Activated T-cell treated with anti-CD3 and anti-CD28 coated beads, Interleukin-2, amount 50 U/mL, for 24 hours (primary cell): ENCODE results near the gene CCDC32.
"Not testable (repeated sequence)": the region's sequence is repeated elsewhere in the genome, so short reads cannot be mapped to it uniquely, and the experiment has no call there.

Experiments used
- DNase-seq: peaks from one replicate; pipeline ENCODE4 v3.0.0-alpha.2; 2020
- H3K27ac Mint-ChIP-seq: 2 replicates; pipeline ENCODE4 v1.8.0; 2020; ENCODE audit warnings: mild to moderate bottlenecking, mixed read lengths
- H3K27me3 Mint-ChIP-seq: 2 replicates; pipeline ENCODE4 v1.8.0; 2020; ENCODE audit warnings: mixed read lengths
- H3K36me3 Mint-ChIP-seq: 2 replicates; pipeline ENCODE4 v1.8.0; 2020; ENCODE audit warnings: low read depth, mixed read lengths
- H3K4me1 Mint-ChIP-seq: 2 replicates; pipeline ENCODE4 v1.8.0; 2020; ENCODE audit warnings: low read depth, mixed read lengths
- H3K4me3 Mint-ChIP-seq: 2 replicates; pipeline ENCODE4 v1.8.0; 2020; ENCODE audit warnings: mild to moderate bottlenecking, moderate library complexity, mixed read lengths
- H3K9me3 Mint-ChIP-seq: 2 replicates; pipeline ENCODE4 v1.8.0; 2020; ENCODE audit warnings: mixed read lengths

CCDC32 gene

GRCh38 chr15:40584191-40584590 is 19.3 kb upstream of the CCDC32 start:
- Mint-ChIP-seq H3K9me3 (no peaks in the 10 kb centered on the region), H3K27ac (no peak overlapping the region), H3K4me1 (no peaks in the 10 kb centered on the region), H3K27me3 (peaks cover 7% of the 10 kb centered on the region), H3K36me3 (no peaks in the 10 kb centered on the region), H3K4me3 (no peak overlapping the region)
- DNase-seq = no peak

GRCh38 chr15:40582726-40583246 is 17.9 kb upstream of the CCDC32 start:
- Mint-ChIP-seq H3K36me3 (no peaks in the 10 kb centered on the region), H3K27ac (no peak overlapping the region), H3K4me3 (no peak overlapping the region), H3K9me3 (no peaks in the 10 kb centered on the region), H3K4me1 (peaks cover 2% of the 10 kb centered on the region), H3K27me3 (peaks cover 3% of the 10 kb centered on the region)
- DNase-seq = no peak

GRCh38 chr15:40581796-40582195 is 17.0 kb upstream of the CCDC32 start:
- DNase-seq, H3K9me3 Mint-ChIP-seq, H3K27ac Mint-ChIP-seq, H3K27me3 Mint-ChIP-seq, H3K36me3 Mint-ChIP-seq, H3K4me1 Mint-ChIP-seq, H3K4me3 Mint-ChIP-seq: not testable (repeated sequence)

GRCh38 chr15:40578892-40579291 is 14.1 kb upstream of the CCDC32 start:
- Mint-ChIP-seq H3K9me3 (no peaks in the 10 kb centered on the region), H3K4me3 (no peak overlapping the region), H3K4me1 (peaks cover 17% of the 10 kb centered on the region), H3K27me3 (no peaks in the 10 kb centered on the region), H3K27ac (no peak overlapping the region), H3K36me3 (peaks cover 24% of the 10 kb centered on the region)
- no peak for DNase-seq

GRCh38 chr15:40576914-40577313 is 12.1 kb upstream of the CCDC32 start:
- H3K27ac Mint-ChIP-seq, H3K4me3 Mint-ChIP-seq, DNase-seq, H3K27me3 Mint-ChIP-seq, H3K9me3 Mint-ChIP-seq: not testable (repeated sequence)
- H3K36me3 Mint-ChIP-seq = peaks cover 43% of the 10 kb centered on the region
- peaks cover 29% of the 10 kb centered on the region for H3K4me1 Mint-ChIP-seq

GRCh38 chr15:40575113-40575512 is 10.3 kb upstream of the CCDC32 start:
- Mint-ChIP-seq H3K4me3 (no peak overlapping the region), H3K27ac (peak overlapping the region; percentile 60), H3K27me3 (no peaks in the 10 kb centered on the region), H3K9me3 (no peaks in the 10 kb centered on the region), H3K4me1 (peaks cover 44% of the 10 kb centered on the region), H3K36me3 (peaks cover 60% of the 10 kb centered on the region)
- DNase-seq = no peak

GRCh38 chr15:40569129-40569953 is 4.5 kb upstream of the CCDC32 start, which contains the start of gene RPUSD2:
Gene RPUSD2 (plus strand): TSS chr15:40569299. CDS start chr15:40569338, 39 bp downstream.
- DNase-seq = peak; percentile 95
- peaks cover 55% of the 10 kb centered on the region for H3K4me1 Mint-ChIP-seq

GRCh38 chr15:40567111-40567510 is 2.3 kb upstream of the CCDC32 start:
- Mint-ChIP-seq H3K9me3 (no peaks in the 10 kb centered on the region), H3K27ac (no peak overlapping the region), H3K4me3 (no peak overlapping the region), H3K36me3 (peaks cover 43% of the 10 kb centered on the region), H3K27me3 (peaks cover 3% of the 10 kb centered on the region), H3K4me1 (peaks cover 56% of the 10 kb centered on the region)
- DNase-seq = no peak

More at GRCh38 chr15:40569129-40569953, 4.5 kb upstream of the CCDC32 start, which contains the start of gene RPUSD2:
- peaks cover 3% of the 10 kb centered on the region for H3K27me3 Mint-ChIP-seq
- H3K9me3 Mint-ChIP-seq = no peaks in the 10 kb centered on the region
- peaks cover 56% of the 10 kb centered on the region for H3K36me3 Mint-ChIP-seq
- H3K27ac Mint-ChIP-seq = peak within 1 kb of the TSS; percentile 99
- peak within 1 kb of the TSS; percentile 99 for H3K4me3 Mint-ChIP-seq

- H3K9me3 Mint-ChIP-seq = no peaks in the 10 kb centered on the region
Measured at GRCh38 chr15:40565333-40566238, 744 bp upstream of the CCDC32 start.

GRCh38 chr15:40563426-40563825 is 1.4 kb downstream of the CCDC32 start:
- H3K27me3 Mint-ChIP-seq = peaks cover 3% of the 10 kb centered on the region
- H3K4me1 Mint-ChIP-seq = peaks cover 65% of the 10 kb centered on the region
- peaks cover 45% of the 10 kb centered on the region for H3K36me3 Mint-ChIP-seq
- peak overlapping the region; percentile 97 for H3K4me3 Mint-ChIP-seq
- no peaks in the 10 kb centered on the region for H3K9me3 Mint-ChIP-seq
- H3K27ac Mint-ChIP-seq = peak overlapping the region; percentile 26
- no peak for DNase-seq

More at GRCh38 chr15:40565333-40566238, 744 bp upstream of the CCDC32 start:
- Mint-ChIP-seq H3K36me3 (peaks cover 44% of the 10 kb centered on the region), H3K27me3 (peaks cover 3% of the 10 kb centered on the region), H3K4me1 (peaks cover 61% of the 10 kb centered on the region), H3K27ac (peak overlapping the region; percentile 98), H3K4me3 (peak overlapping the region; percentile 97)
- DNase-seq = no peak

GRCh38 chr15:40562691-40563090 is 2.2 kb downstream of the CCDC32 start:
- Mint-ChIP-seq H3K27ac (no peak overlapping the region), H3K27me3 (peaks cover 3% of the 10 kb centered on the region), H3K9me3 (no peaks in the 10 kb centered on the region), H3K4me1 (peaks cover 68% of the 10 kb centered on the region), H3K4me3 (peak overlapping the region; percentile 27), H3K36me3 (peaks cover 53% of the 10 kb centered on the region)
- no peak for DNase-seq

GRCh38 chr15:40558952-40559742 is 5.7 kb downstream of the CCDC32 start:
- H3K4me1 Mint-ChIP-seq = peaks cover 50% of the 10 kb centered on the region
- H3K4me3 Mint-ChIP-seq = no peak overlapping the region
- H3K27ac Mint-ChIP-seq = no peak overlapping the region
- no peaks in the 10 kb centered on the region for H3K9me3 Mint-ChIP-seq
- peaks cover 78% of the 10 kb centered on the region for H3K36me3 Mint-ChIP-seq
- H3K27me3 Mint-ChIP-seq = no peaks in the 10 kb centered on the region
- no peak for DNase-seq

- Mint-ChIP-seq H3K4me3 (no peak overlapping the region), H3K36me3 (peaks cover 82% of the 10 kb centered on the region), H3K27ac (no peak overlapping the region), H3K9me3 (no peaks in the 10 kb centered on the region), H3K4me1 (peaks cover 24% of the 10 kb centered on the region), H3K27me3 (no peaks in the 10 kb centered on the region)
- no peak for DNase-seq
Measured at GRCh38 chr15:40555876-40556275, 9.0 kb downstream of the CCDC32 start.

- no peak for DNase-seq
- no peaks in the 10 kb centered on the region for H3K9me3 Mint-ChIP-seq
- no peak overlapping the region for H3K27ac Mint-ChIP-seq
- H3K36me3 Mint-ChIP-seq = peaks cover 85% of the 10 kb centered on the region
- no peaks in the 10 kb centered on the region for H3K27me3 Mint-ChIP-seq
- no peak overlapping the region for H3K4me3 Mint-ChIP-seq
- H3K4me1 Mint-ChIP-seq = peaks cover 12% of the 10 kb centered on the region
Measured at GRCh38 chr15:40554161-40554525, 10.7 kb downstream of the CCDC32 start.
